ENCODE measurements around the gene CDKN1A. TPM values are rescaled to one million over a fixed set of nuclear protein-coding genes. Genes with fewer than 3 reads are reported as not detected.

CDKN1A gene
- total RNA-seq, 1 experiment from 2014 or later: 17.4 TPM

GRCh38 chr6:36712816-36713215 is 34.3 kb downstream of the CDKN1A start:
- Histone ChIP-seq H3K27ac (ENCODE audit: insufficient read length, low read depth, low read length) (no peak overlapping the region), H2BK20ac (ENCODE audit: low read depth, low read length, poor library complexity, severe bottlenecking) (no peak overlapping the region), H2BK5ac (ENCODE audit: insufficient read length, low read length) (no peak overlapping the region), H3K23ac (ENCODE audit: insufficient read length, low read depth, low read length) (no peak overlapping the region), H3K79me1 (ENCODE audit: insufficient read depth, low read depth, low read length, poor library complexity, severe bottlenecking) (no peaks in the 10 kb centered on the region), H3K9me3 (ENCODE audit: control insufficient read depth, low read depth, low read length) (no peaks in the 10 kb centered on the region), H4K20me1 (ENCODE audit: control insufficient read depth, insufficient read depth, insufficient read length) (no peaks in the 10 kb centered on the region), H2AK5ac (ENCODE audit: insufficient read length, low read length) (no peak overlapping the region), H3K27me3 (ENCODE audit: insufficient read depth, low read length) (no peaks in the 10 kb centered on the region), H3K4ac (ENCODE audit: low read depth, low read length) (no peak overlapping the region), H3K4me2 (ENCODE audit: insufficient read depth, insufficient read length, low read length) (no peak overlapping the region), H2BK12ac (ENCODE audit: insufficient read length, low read depth, low read length) (no peak overlapping the region), H3K4me1 (ENCODE audit: insufficient read depth, low read length) (no peaks in the 10 kb centered on the region; the same call in 1 of the 2 replicates), H4K5ac (ENCODE audit: insufficient read length, low read depth, low read length) (no peak overlapping the region), H4K91ac (ENCODE audit: insufficient read length, low read depth, low read length) (no peak overlapping the region), H3K79me2 (ENCODE audit: insufficient read depth, low read length) (no peaks in the 10 kb centered on the region), H2BK120ac (ENCODE audit: low read depth, low read length, poor library complexity, severe bottlenecking) (no peak overlapping the region), H3K23me2 (ENCODE audit: insufficient read length, low read depth, low read length, poor library complexity, severe bottlenecking) (no peaks in the 10 kb centered on the region), H4K8ac (replicated peaks; ENCODE audit: insufficient read length, low read depth, low read length) (no peak overlapping the region), H3K18ac (ENCODE audit: insufficient read length, low read depth, low read length) (no peak overlapping the region), H3K9ac (ENCODE audit: extremely low read depth, insufficient read length, low read length) (no peak overlapping the region), H3T11ph (ENCODE audit: low read length) (no peak overlapping the region), H2BK15ac (ENCODE audit: low read depth, low read length) (no peak overlapping the region), H2AFZ (ENCODE audit: low read length) (no peak overlapping the region), H3K14ac (ENCODE audit: insufficient read depth, low read length) (no peak overlapping the region), H3K56ac (ENCODE audit: insufficient read length, low read depth, low read length) (no peak overlapping the region)
- Mint-ChIP-seq H3K27ac (no peak overlapping the region), H3K4me1 (peaks cover 3% of the 10 kb centered on the region in 2 experiments; a peak in 1 of 4 replicates), H3K36me3 (ENCODE audit: insufficient read depth in 1 of 3, low read depth in 3 of 3) (no peaks in the 10 kb centered on the region), H3K4me3 (no peak overlapping the region), H3K27me3 (ENCODE audit: low read depth) (no peaks in the 10 kb centered on the region; the same call in 1 of the 2 replicates), H3K9me3 (no peaks in the 10 kb centered on the region)
- no peak for DNase-seq
- TF ChIP-seq, protein P1, sequence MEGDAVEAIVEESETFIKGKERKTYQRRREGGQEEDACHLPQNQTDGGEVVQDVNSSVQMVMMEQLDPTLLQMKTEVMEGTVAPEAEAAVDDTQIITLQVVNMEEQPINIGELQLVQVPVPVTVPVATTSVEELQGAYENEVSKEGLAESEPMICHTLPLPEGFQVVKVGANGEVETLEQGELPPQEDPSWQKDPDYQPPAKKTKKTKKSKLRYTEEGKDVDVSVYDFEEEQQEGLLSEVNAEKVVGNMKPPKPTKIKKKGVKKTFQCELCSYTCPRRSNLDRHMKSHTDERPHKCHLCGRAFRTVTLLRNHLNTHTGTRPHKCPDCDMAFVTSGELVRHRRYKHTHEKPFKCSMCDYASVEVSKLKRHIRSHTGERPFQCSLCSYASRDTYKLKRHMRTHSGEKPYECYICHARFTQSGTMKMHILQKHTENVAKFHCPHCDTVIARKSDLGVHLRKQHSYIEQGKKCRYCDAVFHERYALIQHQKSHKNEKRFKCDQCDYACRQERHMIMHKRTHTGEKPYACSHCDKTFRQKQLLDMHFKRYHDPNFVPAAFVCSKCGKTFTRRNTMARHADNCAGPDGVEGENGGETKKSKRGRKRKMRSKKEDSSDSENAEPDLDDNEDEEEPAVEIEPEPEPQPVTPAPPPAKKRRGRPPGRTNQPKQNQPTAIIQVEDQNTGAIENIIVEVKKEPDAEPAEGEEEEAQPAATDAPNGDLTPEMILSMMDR (conservative IDR thresholded peaks at IDR 0.05): no peak
- no CpG with 5 or more reads among the region's 4 CpGs for WGBS (ENCODE audit: extremely low coverage, insufficient read length, low lambda C conversion rate)

Measured in H9 (cell line).